KMS-11 (cell line): ENCODE measurements around the gene TSEN15.

Source experiments
- H2AFZ ChIP-seq: fragments of 200-600 bp; sonication (generic); 2 replicates; pipeline ENCODE4 v1.6.1; 2016; ENCODE audit warnings: antibody characterized with exemption, mixed run types, low read depth
- H3K27ac ChIP-seq: fragments of 200-600 bp; sonication (generic); 2 replicates; pipeline ENCODE4 v1.6.1; 2016; ENCODE audit warnings: mild to moderate bottlenecking, mixed run types
- H3K27me3 ChIP-seq: fragments of 200-600 bp; sonication (generic); 2 replicates; pipeline ENCODE4 v1.6.1; 2017; ENCODE audit warnings: mild to moderate bottlenecking, low read depth, mixed run types, moderate library complexity; ENCODE audit not compliant: insufficient read depth
- H3K36me3 ChIP-seq: fragments of 200-600 bp; sonication (generic); 2 replicates; pipeline ENCODE4 v1.6.1; 2017; ENCODE audit warnings: mild to moderate bottlenecking, mixed run types; ENCODE audit not compliant: insufficient read depth
- H3K4me1 ChIP-seq: fragments of 200-600 bp; sonication (generic); 2 replicates; pipeline ENCODE4 v1.6.1; 2016; ENCODE audit warnings: mild to moderate bottlenecking, low read depth, mixed run types; ENCODE audit not compliant: poor library complexity, severe bottlenecking
- H3K4me2 ChIP-seq: fragments of 200-600 bp; sonication (generic); 2 replicates; pipeline ENCODE4 v1.7.0; 2016; ENCODE audit warnings: mild to moderate bottlenecking, mixed run types
- H3K4me3 ChIP-seq: fragments of 200-600 bp; sonication (generic); IDR thresholded peaks from 2 replicates; pipeline ENCODE4 v1.6.1; 2017; ENCODE audit warnings: low read depth, low read length, mixed read lengths; ENCODE audit not compliant: insufficient read depth
- H3K79me2 ChIP-seq: fragments of 200-600 bp; sonication (generic); 2 replicates; pipeline ENCODE4 v1.6.1; 2016; ENCODE audit warnings: low read depth, mixed run types; ENCODE audit not compliant: insufficient read depth
- H3K9ac ChIP-seq: fragments of 200-600 bp; sonication (generic); 2 replicates; pipeline ENCODE4 v1.6.1; 2016; ENCODE audit warnings: mild to moderate bottlenecking, mixed run types
- H4K20me1 ChIP-seq: fragments of 200-600 bp; sonication (generic); 2 replicates; pipeline ENCODE4 v1.6.1; 2016; ENCODE audit warnings: mild to moderate bottlenecking, mixed run types; ENCODE audit not compliant: insufficient read depth
- CTCF ChIP-seq: fragments of 200-600 bp; sonication (generic); conservative IDR thresholded peaks from 2 replicates; pipeline ENCODE4 v1.6.1; 2017; ENCODE audit warnings: low read depth, mild to moderate bottlenecking, antibody characterized with exemption, low read length, moderate library complexity, mixed read lengths

The TSEN15 gene

DNA sequence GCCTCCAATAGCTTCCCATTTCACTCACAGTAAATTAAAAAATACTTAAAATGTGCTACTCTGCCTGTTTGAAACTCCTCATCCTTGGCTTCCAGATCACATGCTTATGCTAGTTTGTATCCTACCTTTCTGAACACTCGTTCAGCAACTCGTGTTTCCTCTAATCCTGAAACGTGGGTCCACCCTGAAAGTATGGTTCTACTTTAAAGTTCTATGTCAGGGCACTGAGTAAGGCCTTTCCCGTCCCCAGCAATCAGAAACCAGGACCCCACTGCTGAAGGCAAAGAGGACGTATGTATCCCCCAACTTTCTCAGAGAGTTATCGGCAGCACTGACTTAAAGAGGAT is 419 bp upstream of the TSEN15 start:
- Histone ChIP-seq H3K9ac (peak overlapping the region; percentile 84), H3K79me2 (peaks cover 37% of the 10 kb centered on the region), H3K4me1 (peaks cover 41% of the 10 kb centered on the region), H3K27ac (peak overlapping the region; percentile 92), H4K20me1 (no peaks in the 10 kb centered on the region), H3K4me2 (peak overlapping the region; percentile 90), H3K27me3 (no peaks in the 10 kb centered on the region), H3K4me3 (peak overlapping the region; percentile 92), H2AFZ (peak overlapping the region; percentile 90), H3K36me3 (no peaks in the 10 kb centered on the region; the same call in 1 of the 2 replicates)
- no peak for TF ChIP-seq CTCF

GRCh38 chr1:184052194-184052559 is 647 bp downstream of the TSEN15 start:
- peaks cover 46% of the 10 kb centered on the region for H3K79me2 ChIP-seq
- peak overlapping the region; percentile 84 for H3K9ac ChIP-seq
- peaks cover 45% of the 10 kb centered on the region for H3K4me1 ChIP-seq
- peak overlapping the region; percentile 90 for H2AFZ ChIP-seq
- no peak for TF ChIP-seq CTCF
- H3K27ac ChIP-seq: peak overlapping the region; percentile 92
- no peaks in the 10 kb centered on the region for H4K20me1 ChIP-seq
- no peaks in the 10 kb centered on the region; the same call in 1 of the 2 replicates for H3K36me3 ChIP-seq
- no peaks in the 10 kb centered on the region for H3K27me3 ChIP-seq
- peak overlapping the region; percentile 86 for H3K4me2 ChIP-seq
- peak overlapping the region; percentile 86 for H3K4me3 ChIP-seq

GRCh38 chr1:184052750-184053149 is 1.2 kb downstream of the TSEN15 start:
- no peaks in the 10 kb centered on the region; the same call in 1 of the 2 replicates for H3K36me3 ChIP-seq
- H3K27ac ChIP-seq: peak overlapping the region; percentile 92; the same call in 1 of the 2 replicates
- no peak overlapping the region for H3K4me3 ChIP-seq
- no peaks in the 10 kb centered on the region for H3K27me3 ChIP-seq
- peaks cover 45% of the 10 kb centered on the region for H3K4me1 ChIP-seq
- no peak for TF ChIP-seq CTCF
- H4K20me1 ChIP-seq: no peaks in the 10 kb centered on the region
- H3K4me2 ChIP-seq: peak overlapping the region; percentile 86
- 0 out of 2 replicates have a peak overlapping the region, but pooled peaks have one; percentile 90 for H2AFZ ChIP-seq
- peak overlapping the region; percentile 84; the same call in 1 of the 2 replicates for H3K9ac ChIP-seq
- peaks cover 50% of the 10 kb centered on the region for H3K79me2 ChIP-seq

DNA sequence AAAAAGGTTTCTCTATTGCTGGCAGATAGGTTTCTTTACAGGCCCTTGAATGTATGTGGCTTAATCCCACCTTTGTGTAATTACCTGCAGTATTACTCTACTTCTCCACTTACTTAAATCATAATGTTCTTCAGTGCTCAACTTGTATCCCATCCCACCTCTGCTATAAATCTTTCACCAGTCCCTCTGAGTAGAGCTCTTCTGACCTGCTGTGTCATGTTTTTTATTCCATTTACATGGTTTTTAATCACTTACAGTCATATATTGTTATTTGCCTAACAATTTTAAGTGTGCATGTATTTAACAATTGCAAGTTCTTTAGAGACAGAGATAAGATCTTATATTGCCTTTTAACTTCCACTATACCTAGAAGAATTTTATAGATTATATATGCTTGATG is 2.4 kb downstream of the TSEN15 start:
- TF ChIP-seq CTCF: no peak
- Histone ChIP-seq H3K36me3 (no peaks in the 10 kb centered on the region; the same call in 1 of the 2 replicates), H3K9ac (no peak overlapping the region), H4K20me1 (no peaks in the 10 kb centered on the region), H2AFZ (no peak overlapping the region), H3K27me3 (no peaks in the 10 kb centered on the region), H3K4me2 (peak overlapping the region; percentile 86; the same call in 1 of the 2 replicates), H3K79me2 (peaks cover 57% of the 10 kb centered on the region), H3K27ac (no peak overlapping the region), H3K4me1 (peaks cover 45% of the 10 kb centered on the region), H3K4me3 (no peak overlapping the region)
